HepG2 (cell line): ENCODE results near the gene CACTIN. TPM values are rescaled to one million over a fixed set of nuclear protein-coding genes. Genes with fewer than 3 reads are reported as not detected.

Source experiments
- BORCS8-MEF2B ChIP-seq: sonication (generic); formaldehyde crosslinking; IDR thresholded peaks from 2 replicates; pipeline ENCODE4 v1.8.0; 2022; ENCODE audit warnings: mild to moderate bottlenecking, missing genetic modification reagents
- CAMTA2 ChIP-seq: sonication (generic); formaldehyde crosslinking; IDR thresholded peaks from 2 replicates; pipeline ENCODE4 v1.4.0; 2020; ENCODE audit warnings: mild to moderate bottlenecking, missing genetic modification reagents, borderline replicate concordance
- GZF1 ChIP-seq: sonication (generic); formaldehyde crosslinking; IDR thresholded peaks from 2 replicates; pipeline ENCODE4 v1.5.1; 2020; ENCODE audit warnings: mild to moderate bottlenecking, missing genetic modification reagents
- HNRNPL ChIP-seq: fragments of 200-400 bp; formaldehyde crosslinking; IDR thresholded peaks from 2 replicates; pipeline ENCODE4 v1.6.1; 2017; ENCODE audit warnings: mild to moderate bottlenecking, low read depth, low read length
- IRX3 ChIP-seq: sonication (generic); formaldehyde crosslinking; IDR thresholded peaks from 2 replicates; pipeline ENCODE4 v1.8.1; 2023; ENCODE audit warnings: mild to moderate bottlenecking, low read depth, missing genetic modification reagents, borderline replicate concordance
- ISX ChIP-seq: sonication (generic); formaldehyde crosslinking; conservative IDR thresholded peaks from 2 replicates; pipeline ENCODE4 v1.5.0; 2020; ENCODE audit warnings: missing genetic modification reagents
- NR3C1 ChIP-seq: sonication (generic); formaldehyde crosslinking; IDR thresholded peaks from 2 replicates; pipeline ENCODE4 v1.4.0; 2020; ENCODE audit warnings: missing genetic modification reagents
- PHF8 ChIP-seq: sonication (generic); formaldehyde crosslinking; IDR thresholded peaks from 2 replicates; pipeline ENCODE4 v1.5.0; 2020; ENCODE audit warnings: missing genetic modification reagents
- RBFOX2 ChIP-seq: fragments of 200-400 bp; formaldehyde crosslinking; IDR thresholded peaks from 2 replicates; pipeline ENCODE4 v1.6.1; 2017; ENCODE audit warnings: low read depth, mild to moderate bottlenecking, low read length
- REPIN1 ChIP-seq: sonication (generic); formaldehyde crosslinking; IDR thresholded peaks from 2 replicates; pipeline ENCODE4 v1.8.0; 2022; ENCODE audit warnings: missing genetic modification reagents, low read depth, mild to moderate bottlenecking, borderline replicate concordance
- RFX1 ChIP-seq: fragments of 450-650 bp; IDR thresholded peaks from 2 replicates; pipeline ENCODE4 v1.6.1; 2017
- SP2 ChIP-seq: sonication (generic); formaldehyde crosslinking; IDR thresholded peaks from 2 replicates; pipeline ENCODE4 v1.5.1; 2020; ENCODE audit warnings: mild to moderate bottlenecking, missing genetic modification reagents
- TCF12 ChIP-seq, 2 experiments: fragments of 450-650 bp in 1 of 2; sonication (generic) in 1 of 2; formaldehyde crosslinking in 1 of 2; IDR thresholded peaks; 2 replicates each; pipeline versions ENCODE4 v1.6.1 to v1.8.0; 2017 to 2022; ENCODE audit warnings: antibody characterized with exemption in 1 of 2, mild to moderate bottlenecking in 1 of 2, missing genetic modification reagents in 1 of 2, moderate library complexity in 1 of 2
- TEAD2 ChIP-seq: sonication (generic); formaldehyde crosslinking; IDR thresholded peaks from 2 replicates; pipeline ENCODE4 v1.9.0; 2021; ENCODE audit warnings: missing genetic modification reagents
- YY1 ChIP-seq: IDR thresholded peaks from 2 replicates; pipeline ENCODE4 v1.6.1; 2011; ENCODE audit warnings: low read length, low read depth, moderate library complexity, mild to moderate bottlenecking; ENCODE audit not compliant: insufficient read depth, insufficient replicate concordance
- ZBTB42 ChIP-seq: sonication (generic); formaldehyde crosslinking; IDR thresholded peaks from 2 replicates; pipeline ENCODE4 v1.5.0; 2020; ENCODE audit warnings: mild to moderate bottlenecking, missing genetic modification reagents
- ZNF205 ChIP-seq: IDR thresholded peaks from 2 replicates; pipeline ENCODE4 v1.6.1; 2018; ENCODE audit warnings: missing biosample characterization, missing genetic modification reagents
- ZNF530 ChIP-seq: sonication (generic); formaldehyde crosslinking; IDR thresholded peaks from 2 replicates; pipeline ENCODE4 v1.5.0; 2020; ENCODE audit warnings: low read depth, mild to moderate bottlenecking, missing genetic modification reagents
- ZNF746 ChIP-seq: sonication (generic); formaldehyde crosslinking; IDR thresholded peaks from 2 replicates; pipeline ENCODE4 v1.8.0; 2022; ENCODE audit warnings: mild to moderate bottlenecking, missing genetic modification reagents
- ZNF768 ChIP-seq: sonication (generic); formaldehyde crosslinking; IDR thresholded peaks from 2 replicates; pipeline ENCODE4 v1.4.0; 2020; ENCODE audit warnings: missing genetic modification reagents
- ZNF891 ChIP-seq: sonication (generic); formaldehyde crosslinking; IDR thresholded peaks from 2 replicates; pipeline ENCODE4 v1.5.0; 2020; ENCODE audit warnings: mild to moderate bottlenecking, missing genetic modification reagents
- polyA plus RNA-seq, 8 experiments: library from polyadenylated mRNA; depleted of rRNA in 3 of 8; stranded (reverse) in 7 of 8; unstranded in 1 of 8; fragments of >200 nt; fragmentation: Illumina TruSeq in 4 of 8; extraction: Trizol in 4 of 8; gene quantifications; 2 replicates each; pipeline versions ENCODE4 v1.2.1 to v1.2.3, GENCODE V29; 2011 to 2016; ENCODE audit warnings: low read depth in 4 of 8, missing spikeins in 1 of 8, mixed read lengths in 1 of 8; ENCODE audit not compliant: insufficient read depth in 1 of 8
- total RNA-seq, 5 experiments: library from RNA; depleted of rRNA; stranded (reverse); fragments of >200 nt; fragmentation: Illumina TruSeq; extraction: Trizol; gene quantifications; 2 replicates each; pipeline ENCODE4 v1.2.3, GENCODE V29; 2016; ENCODE audit warnings: low read depth in 1 of 5
- TF ChIP-seq, protein P1 (sequence below): sonication (generic); formaldehyde crosslinking; conservative IDR thresholded peaks from 2 replicates; pipeline ENCODE4 v1.5.0; 2020; ENCODE audit warnings: missing genetic modification reagents
- TF ChIP-seq, protein P2 (sequence below): sonication (generic); IDR thresholded peaks from 2 replicates; pipeline ENCODE4 v1.6.1; 2016; ENCODE audit warnings: low read depth, borderline replicate concordance
- TF ChIP-seq, protein P3 (sequence below): sonication (generic); formaldehyde crosslinking; IDR thresholded peaks from 2 replicates; pipeline ENCODE4 v1.8.0; 2022; ENCODE audit warnings: mild to moderate bottlenecking, missing genetic modification reagents, moderate library complexity

CACTIN gene
- total and polyA plus RNA-seq, 2 of the 13 experiments (the other 11 are each of a cell fraction or from before 2014, with no cell fraction given): 10.0 to 16.6 TPM

DNA sequence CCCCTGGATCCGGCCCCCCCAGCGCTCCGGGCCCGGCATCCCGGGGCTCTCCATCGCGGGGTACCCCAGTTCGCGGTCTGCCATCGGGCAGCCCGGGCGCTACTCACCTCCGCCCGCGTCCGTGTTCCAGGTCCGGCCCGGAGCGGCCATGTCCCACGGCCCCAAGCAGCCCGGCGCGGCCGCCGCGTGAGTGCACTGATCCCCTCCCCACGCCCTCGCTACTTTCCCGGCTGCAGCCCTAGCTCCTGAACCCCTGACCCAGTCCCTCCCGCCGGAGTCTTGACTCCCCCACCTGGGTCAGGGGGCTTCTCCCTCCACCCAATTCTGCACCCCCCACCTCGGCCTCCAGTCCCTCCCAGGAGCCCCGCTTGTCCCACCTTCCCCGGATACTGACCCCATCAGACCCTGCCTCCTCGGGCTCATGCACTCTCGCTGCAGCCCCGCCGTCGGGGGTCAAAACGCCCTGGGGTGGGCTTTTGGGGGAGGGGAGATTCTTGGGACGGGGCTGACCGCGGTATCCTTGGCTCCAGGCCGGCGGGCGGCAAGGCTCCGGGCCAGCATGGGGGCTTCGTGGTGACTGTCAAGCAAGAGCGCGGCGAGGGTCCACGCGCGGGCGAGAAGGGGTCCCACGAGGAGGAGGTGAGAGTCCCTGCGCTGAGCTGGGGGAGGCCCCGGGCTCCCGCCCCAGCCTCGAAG is 53.3 kb downstream of the CACTIN start (continued):
- TF ChIP-seq YY1 (peak; percentile 57), CAMTA2 (CRISPR knock-in tag) (no peak; the same call in 1 of the 2 replicates), ZNF530 (CRISPR knock-in tag) (no peak), HNRNPL (no peak), ZNF891 (CRISPR knock-in tag) (0 out of 2 replicates have a peak, but pooled peaks have one; percentile 18), TCF12 (IDR thresholded peaks at IDR 0.05) (no peak), TCF12 (CRISPR knock-in tag; IDR thresholded peaks at IDR 0.05) (0 out of 2 replicates have a peak, but pooled peaks have one; percentile 23), ZNF768 (CRISPR knock-in tag) (peak; percentile 8; the same call in 1 of the 2 replicates), RFX1 (no peak), GZF1 (CRISPR knock-in tag) (no peak), BORCS8-MEF2B (CRISPR knock-in tag) (no peak), PHF8 (CRISPR knock-in tag) (0 out of 2 replicates have a peak, but pooled peaks have one; percentile 15), ISX (CRISPR knock-in tag) (no peak), RBFOX2 (peak; percentile 54), ZBTB42 (CRISPR knock-in tag) (0 out of 2 replicates have a peak, but pooled peaks have one; percentile 24), REPIN1 (CRISPR knock-in tag) (no peak), IRX3 (CRISPR knock-in tag) (0 out of 2 replicates have a peak, but pooled peaks have one; percentile 31), TEAD2 (CRISPR knock-in tag) (no peak), ZNF205 (CRISPR knock-in tag) (no peak), SP2 (CRISPR knock-in tag) (no peak), NR3C1 (CRISPR knock-in tag) (no peak), ZNF746 (CRISPR knock-in tag) (no peak)
- TF ChIP-seq, protein P1, sequence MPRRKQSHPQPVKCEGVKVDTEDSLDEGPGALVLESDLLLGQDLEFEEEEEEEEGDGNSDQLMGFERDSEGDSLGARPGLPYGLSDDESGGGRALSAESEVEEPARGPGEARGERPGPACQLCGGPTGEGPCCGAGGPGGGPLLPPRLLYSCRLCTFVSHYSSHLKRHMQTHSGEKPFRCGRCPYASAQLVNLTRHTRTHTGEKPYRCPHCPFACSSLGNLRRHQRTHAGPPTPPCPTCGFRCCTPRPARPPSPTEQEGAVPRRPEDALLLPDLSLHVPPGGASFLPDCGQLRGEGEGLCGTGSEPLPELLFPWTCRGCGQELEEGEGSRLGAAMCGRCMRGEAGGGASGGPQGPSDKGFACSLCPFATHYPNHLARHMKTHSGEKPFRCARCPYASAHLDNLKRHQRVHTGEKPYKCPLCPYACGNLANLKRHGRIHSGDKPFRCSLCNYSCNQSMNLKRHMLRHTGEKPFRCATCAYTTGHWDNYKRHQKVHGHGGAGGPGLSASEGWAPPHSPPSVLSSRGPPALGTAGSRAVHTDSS (CRISPR knock-in tag): no peak
- TF ChIP-seq, protein P2, sequence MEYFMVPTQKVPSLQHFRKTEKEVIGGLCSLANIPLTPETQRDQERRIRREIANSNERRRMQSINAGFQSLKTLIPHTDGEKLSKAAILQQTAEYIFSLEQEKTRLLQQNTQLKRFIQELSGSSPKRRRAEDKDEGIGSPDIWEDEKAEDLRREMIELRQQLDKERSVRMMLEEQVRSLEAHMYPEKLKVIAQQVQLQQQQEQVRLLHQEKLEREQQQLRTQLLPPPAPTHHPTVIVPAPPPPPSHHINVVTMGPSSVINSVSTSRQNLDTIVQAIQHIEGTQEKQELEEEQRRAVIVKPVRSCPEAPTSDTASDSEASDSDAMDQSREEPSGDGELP: no peak
- TF ChIP-seq, protein P3, sequence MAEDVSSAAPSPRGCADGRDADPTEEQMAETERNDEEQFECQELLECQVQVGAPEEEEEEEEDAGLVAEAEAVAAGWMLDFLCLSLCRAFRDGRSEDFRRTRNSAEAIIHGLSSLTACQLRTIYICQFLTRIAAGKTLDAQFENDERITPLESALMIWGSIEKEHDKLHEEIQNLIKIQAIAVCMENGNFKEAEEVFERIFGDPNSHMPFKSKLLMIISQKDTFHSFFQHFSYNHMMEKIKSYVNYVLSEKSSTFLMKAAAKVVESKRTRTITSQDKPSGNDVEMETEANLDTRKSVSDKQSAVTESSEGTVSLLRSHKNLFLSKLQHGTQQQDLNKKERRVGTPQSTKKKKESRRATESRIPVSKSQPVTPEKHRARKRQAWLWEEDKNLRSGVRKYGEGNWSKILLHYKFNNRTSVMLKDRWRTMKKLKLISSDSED (CRISPR knock-in tag): no peak
